Melanocyte of skin (primary cell): Measurements from ENCODE around the gene LDHD. TPM values are rescaled to one million over a fixed set of nuclear protein-coding genes. Genes with fewer than 3 reads are reported as not detected.

Experiments
- total RNA-seq, 2 donors: library from RNA; depleted of rRNA; stranded (reverse); fragments of >200 nt; gene quantifications; 2 replicates each; pipeline ENCODE4 v1.2.3, GENCODE V29; 2012

LDHD gene
- total RNA-seq: 1 to 10 TPM; 1.4 to 1.7 TPM

GRCh38 chr16:75116081-75116910 lies at the start of gene LDHD:
Gene LDHD, minus strand, starts transcription at chr16:75116780. Its CDS starts 60 bp downstream, at chr16:75116720.

DNA sequence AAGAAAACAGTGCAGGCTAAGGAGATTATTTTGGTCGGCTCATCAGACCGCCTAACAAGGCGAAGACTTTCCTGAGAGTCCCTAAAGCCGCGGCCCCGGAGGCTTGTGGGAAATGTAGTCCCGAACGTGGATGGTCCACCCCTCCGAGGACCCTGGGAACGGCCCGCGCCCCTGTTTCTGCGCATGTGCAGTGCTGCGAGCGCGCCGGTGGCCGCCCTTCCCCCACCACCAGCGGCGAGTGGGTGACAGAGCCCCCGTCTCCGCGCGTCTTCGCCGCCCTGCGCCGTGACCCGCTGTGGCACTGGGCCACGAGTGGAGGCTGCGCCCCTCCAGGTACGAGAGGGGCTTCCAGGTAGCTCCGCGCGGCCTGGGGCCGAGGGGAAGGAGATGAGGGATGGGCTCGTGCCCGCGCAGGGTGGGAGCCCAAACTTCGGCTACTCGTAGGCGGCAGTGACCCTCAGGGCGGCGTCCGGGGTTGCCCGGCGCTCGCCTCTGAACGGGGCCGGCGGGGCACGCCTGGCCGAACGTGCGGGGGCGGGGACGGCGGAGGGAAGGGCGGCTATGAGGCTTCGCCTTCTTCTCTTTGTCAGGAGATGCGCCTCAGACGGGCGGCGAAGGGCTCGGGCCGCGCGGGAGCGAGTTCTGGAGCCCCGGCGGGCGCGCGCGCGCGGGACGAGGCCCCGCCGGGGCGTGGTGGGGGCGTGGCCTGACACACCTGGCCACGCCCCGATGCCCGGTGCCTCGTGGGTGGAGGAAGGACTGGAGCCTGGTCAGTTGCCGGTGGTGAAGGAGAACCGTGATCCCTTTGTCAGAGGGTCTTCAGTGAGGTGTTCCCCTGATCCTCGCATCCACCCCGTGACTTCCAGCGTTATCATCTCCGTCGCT lies 32.0 kb upstream of the LDHD start, which contains the start of gene ZFP1:
TSS of gene ZFP1 (plus strand) at position 214 of the 885 bp plus-strand sequence. CDS start 4,428 bp downstream, outside the sequence.

Other genes with a start within 250 kb of the LDHD start
- 10 to 100 TPM; 14.8 to 19.3 TPM for gene WDR59, start 131.7 kb downstream of the LDHD start, total RNA-seq
- 10 to 100 TPM; 11.0 to 13.8 TPM for gene ZNRF1, start 117.8 kb downstream of the LDHD start, total RNA-seq
- gene ZFP1, start 31.7 kb upstream of the LDHD start, total RNA-seq: 10 to 100 TPM in 1 of 2 donors, 1 to 10 TPM in 1; 8.6 to 10.7 TPM
- gene CTRB2, start 90.4 kb upstream of the LDHD start, total RNA-seq: not detected
- not detected for gene CTRB1, start 102.2 kb upstream of the LDHD start, total RNA-seq
- gene BCAR1, start 134.8 kb upstream of the LDHD start, total RNA-seq: 10 to 100 TPM; 36.5 to 52.3 TPM